HG03457 (cell line): ENCODE measurements around the gene IGSF8.

Experiments used
- ATAC-seq: cut with Tn5 transposase; IDR thresholded peaks from one replicate; pipeline ENCODE4 v1.9.1; 2021; ENCODE audit warnings: moderate number of reproducible peaks; ENCODE audit not compliant: unreplicated experiment

Gene IGSF8

GRCh38 chr1:160090760-160091159, 7.7 kb downstream of the IGSF8 start:
- no peak for ATAC-seq

GRCh38 chr1:160089883-160090282, 8.5 kb downstream of the IGSF8 start:
- ATAC-seq: no peak

GRCh38 chr1:160087118-160087662, 11.2 kb downstream of the IGSF8 start:
- ATAC-seq: no peak

- ATAC-seq: no peak
These were observed 11.9 kb downstream of the IGSF8 start for GRCh38 chr1:160086456-160086892.

GRCh38 chr1:160085686-160086455, 12.5 kb downstream of the IGSF8 start:
- no peak for ATAC-seq

GRCh38 chr1:160084771-160085321, 13.6 kb downstream of the IGSF8 start:
- no peak for ATAC-seq

- no peak for ATAC-seq
These were observed 14.2 kb downstream of the IGSF8 start for GRCh38 chr1:160083968-160084770.

- no peak for ATAC-seq
These were observed 15.5 kb downstream of the IGSF8 start for GRCh38 chr1:160082926-160083325.

GRCh38 chr1:160082487-160082886, 15.9 kb downstream of the IGSF8 start:
- no peak for ATAC-seq

GRCh38 chr1:160081261-160081936, 17.0 kb downstream of the IGSF8 start, which contains the start of gene KCNJ9:
Gene KCNJ9 (plus strand): TSS chr1:160081538. CDS start chr1:160084031, 2,493 bp downstream.
- no peak for ATAC-seq

GRCh38 chr1:160080381-160081100, 17.9 kb downstream of the IGSF8 start:
- ATAC-seq: no peak

GRCh38 chr1:160079448-160079847, 19.0 kb downstream of the IGSF8 start:
- no peak for ATAC-seq

- ATAC-seq: no peak
These were observed 19.8 kb downstream of the IGSF8 start for GRCh38 chr1:160078512-160079195.

- ATAC-seq: no peak
These were observed 20.9 kb downstream of the IGSF8 start for GRCh38 chr1:160077486-160077885.

- ATAC-seq: no peak
These were observed 22.1 kb downstream of the IGSF8 start for GRCh38 chr1:160076295-160076694.

- no peak for ATAC-seq
These were observed 22.6 kb downstream of the IGSF8 start for GRCh38 chr1:160075836-160076235.

GRCh38 chr1:160074865-160075264, 23.6 kb downstream of the IGSF8 start:
- no peak for ATAC-seq

- no peak for ATAC-seq
These were observed 27.1 kb downstream of the IGSF8 start for GRCh38 chr1:160071289-160071688.
